HepG2 (cell line): ENCODE measurements around the gene SNAI3. TPM values are rescaled to one million over a fixed set of nuclear protein-coding genes. Genes with fewer than 3 reads are reported as not detected.
A peak's percentile ranks its signal among the peaks of the same experiment; 100 is the strongest.

ENCODE experiments used
- ATF7-NPFF ChIP-seq: sonication (generic); formaldehyde crosslinking; IDR thresholded peaks from 2 replicates; pipeline ENCODE4 v1.8.1; 2023; ENCODE audit warnings: mild to moderate bottlenecking, low read depth, missing genetic modification reagents, moderate library complexity
- CHD2 ChIP-seq: IDR thresholded peaks from 2 replicates; pipeline ENCODE4 v1.6.1; 2011; ENCODE audit warnings: low read depth, low read length, improper control_type of control experiment
- FOXA3 ChIP-seq: IDR thresholded peaks from 2 replicates; pipeline ENCODE4 v1.6.1; 2016; ENCODE audit warnings: missing genetic modification reagents, missing compliant biosample characterization
- FOXP1 ChIP-seq, 2 experiments: fragments of 450-650 bp in 1 of 2; IDR thresholded peaks; 2 replicates each; pipeline ENCODE4 v1.6.1; 2017 to 2018; ENCODE audit warnings: antibody characterized with exemption in 1 of 2
- HNF1A ChIP-seq, 2 experiments: sonication (generic) in 1 of 2; formaldehyde crosslinking in 1 of 2; IDR thresholded peaks; 2 replicates each; pipeline versions ENCODE4 v1.4.0 to v1.6.1; 2016 to 2020; ENCODE audit warnings: borderline replicate concordance in 1 of 2, low read depth in 1 of 2, mild to moderate bottlenecking in 1 of 2, missing genetic modification reagents in 1 of 2
- KAT7 ChIP-seq: IDR thresholded peaks from 2 replicates; pipeline ENCODE4 v1.6.1; 2018; ENCODE audit warnings: borderline replicate concordance, missing compliant biosample characterization
- MEF2D ChIP-seq: sonication (generic); formaldehyde crosslinking; IDR thresholded peaks from 2 replicates; pipeline ENCODE4 v1.5.1; 2020; ENCODE audit warnings: mild to moderate bottlenecking, missing genetic modification reagents
- MYC ChIP-seq: sonication (generic); formaldehyde crosslinking; IDR thresholded peaks from 2 replicates; pipeline ENCODE4 v1.9.0; 2021; ENCODE audit warnings: missing genetic modification reagents, borderline replicate concordance
- NCOA5 ChIP-seq: sonication (generic); formaldehyde crosslinking; IDR thresholded peaks from 2 replicates; pipeline ENCODE4 v1.4.0; 2020; ENCODE audit warnings: missing genetic modification reagents
- NFKB2 ChIP-seq: sonication (generic); formaldehyde crosslinking; IDR thresholded peaks from 2 replicates; pipeline ENCODE4 v1.4.0; 2020; ENCODE audit warnings: missing genetic modification reagents, borderline replicate concordance
- SIN3B ChIP-seq: fragments of 150-350 bp; IDR thresholded peaks from 2 replicates; pipeline ENCODE4 v1.6.1; 2014; ENCODE audit warnings: low read length
- ZNF44 ChIP-seq: sonication (generic); formaldehyde crosslinking; IDR thresholded peaks from 2 replicates; pipeline ENCODE4 v1.5.1; 2020; ENCODE audit warnings: mild to moderate bottlenecking, missing genetic modification reagents
- ZNF446 ChIP-seq: sonication (generic); formaldehyde crosslinking; IDR thresholded peaks from 2 replicates; pipeline ENCODE4 v1.5.0; 2020; ENCODE audit warnings: mild to moderate bottlenecking, missing genetic modification reagents
- ZNF496 ChIP-seq: sonication (generic); formaldehyde crosslinking; IDR thresholded peaks from 2 replicates; pipeline ENCODE4 v1.8.1; 2023; ENCODE audit warnings: mild to moderate bottlenecking, moderate library complexity, missing genetic modification reagents; ENCODE audit not compliant: insufficient replicate concordance
- ZNF512B ChIP-seq: sonication (generic); formaldehyde crosslinking; IDR thresholded peaks from 2 replicates; pipeline ENCODE4 v1.5.1; 2020; ENCODE audit warnings: missing genetic modification reagents, mild to moderate bottlenecking, borderline replicate concordance
- ZNF687 ChIP-seq: sonication (generic); formaldehyde crosslinking; IDR thresholded peaks from 2 replicates; pipeline ENCODE4 v1.5.1; 2020; ENCODE audit warnings: mild to moderate bottlenecking, missing genetic modification reagents, moderate library complexity
- ZNF720 ChIP-seq: sonication (generic); formaldehyde crosslinking; IDR thresholded peaks from 2 replicates; pipeline ENCODE4 v1.4.0; 2020; ENCODE audit warnings: missing genetic modification reagents
- ZNF747 ChIP-seq: sonication (generic); formaldehyde crosslinking; IDR thresholded peaks from 2 replicates; pipeline ENCODE4 v1.8.1; 2023; ENCODE audit warnings: missing genetic modification reagents, mild to moderate bottlenecking, borderline replicate concordance
- polyA plus RNA-seq, 8 experiments: library from polyadenylated mRNA; depleted of rRNA in 3 of 8; stranded (reverse) in 7 of 8; unstranded in 1 of 8; fragments of >200 nt; fragmentation: Illumina TruSeq in 4 of 8; extraction: Trizol in 4 of 8; gene quantifications; 2 replicates each; pipeline versions ENCODE4 v1.2.1 to v1.2.3, GENCODE V29; 2011 to 2016; ENCODE audit warnings: low read depth in 4 of 8, missing spikeins in 1 of 8, mixed read lengths in 1 of 8; ENCODE audit not compliant: insufficient read depth in 1 of 8
- total RNA-seq, 5 experiments: library from RNA; depleted of rRNA; stranded (reverse); fragments of >200 nt; fragmentation: Illumina TruSeq; extraction: Trizol; gene quantifications; 2 replicates each; pipeline ENCODE4 v1.2.3, GENCODE V29; 2016; ENCODE audit warnings: low read depth in 1 of 5

The SNAI3 gene
- total and polyA plus RNA-seq, 2 of the 13 experiments (the other 11 are each of a cell fraction or from before 2014, with no cell fraction given), result 0.09 to 0.18 TPM

GRCh38 chr16:88688013-88688778 is 1.9 kb upstream of the SNAI3 start (continued):
- no peak for TF ChIP-seq HNF1A (IDR thresholded peaks at IDR 0.05; ENCODE audit: low read depth)
- 0 out of 2 replicates have a peak, but pooled peaks have one; percentile 10 for TF ChIP-seq HNF1A (CRISPR knock-in tag; IDR thresholded peaks at IDR 0.05; ENCODE audit: borderline replicate concordance)
- TF ChIP-seq ZNF446 (CRISPR knock-in tag), result no peak
- TF ChIP-seq MEF2D (CRISPR knock-in tag), result no peak
- no peak for TF ChIP-seq ZNF496
- TF ChIP-seq NFKB2 (CRISPR knock-in tag), result no peak
- TF ChIP-seq MYC (CRISPR knock-in tag), result 0 out of 2 replicates have a peak, but pooled peaks have one; percentile 11
- no peak for TF ChIP-seq ZNF44
- TF ChIP-seq CHD2, result no peak
- no peak for TF ChIP-seq ATF7-NPFF (CRISPR knock-in tag)
- no peak for TF ChIP-seq NCOA5 (CRISPR knock-in tag)
- 0 out of 2 replicates have a peak, but pooled peaks have one; percentile 21 for TF ChIP-seq ZNF687
- no peak for TF ChIP-seq FOXA3 (CRISPR knock-in tag)
- 0 out of 2 replicates have a peak, but pooled peaks have one; percentile 25 for TF ChIP-seq ZNF512B (CRISPR knock-in tag)
- TF ChIP-seq ZNF720 (CRISPR knock-in tag), result no peak
- TF ChIP-seq KAT7, result no peak
- no peak for TF ChIP-seq FOXP1 (IDR thresholded peaks at IDR 0.05)
- no peak for TF ChIP-seq FOXP1 (CRISPR knock-in tag; IDR thresholded peaks at IDR 0.05)
- no peak for TF ChIP-seq SIN3B
- no peak for TF ChIP-seq ZNF747 (CRISPR knock-in tag)
